GM12801 (cell line): Measurements from ENCODE around the gene ARHGAP4.

Experiments used
- TF ChIP-seq, protein P1 (sequence below): IDR thresholded peaks from one replicate; pipeline ENCODE4 v1.5.1; 2011; ENCODE audit warnings: control low read depth; ENCODE audit not compliant: insufficient read length; ENCODE audit errors: extremely low read depth

The ARHGAP4 gene

DNA sequence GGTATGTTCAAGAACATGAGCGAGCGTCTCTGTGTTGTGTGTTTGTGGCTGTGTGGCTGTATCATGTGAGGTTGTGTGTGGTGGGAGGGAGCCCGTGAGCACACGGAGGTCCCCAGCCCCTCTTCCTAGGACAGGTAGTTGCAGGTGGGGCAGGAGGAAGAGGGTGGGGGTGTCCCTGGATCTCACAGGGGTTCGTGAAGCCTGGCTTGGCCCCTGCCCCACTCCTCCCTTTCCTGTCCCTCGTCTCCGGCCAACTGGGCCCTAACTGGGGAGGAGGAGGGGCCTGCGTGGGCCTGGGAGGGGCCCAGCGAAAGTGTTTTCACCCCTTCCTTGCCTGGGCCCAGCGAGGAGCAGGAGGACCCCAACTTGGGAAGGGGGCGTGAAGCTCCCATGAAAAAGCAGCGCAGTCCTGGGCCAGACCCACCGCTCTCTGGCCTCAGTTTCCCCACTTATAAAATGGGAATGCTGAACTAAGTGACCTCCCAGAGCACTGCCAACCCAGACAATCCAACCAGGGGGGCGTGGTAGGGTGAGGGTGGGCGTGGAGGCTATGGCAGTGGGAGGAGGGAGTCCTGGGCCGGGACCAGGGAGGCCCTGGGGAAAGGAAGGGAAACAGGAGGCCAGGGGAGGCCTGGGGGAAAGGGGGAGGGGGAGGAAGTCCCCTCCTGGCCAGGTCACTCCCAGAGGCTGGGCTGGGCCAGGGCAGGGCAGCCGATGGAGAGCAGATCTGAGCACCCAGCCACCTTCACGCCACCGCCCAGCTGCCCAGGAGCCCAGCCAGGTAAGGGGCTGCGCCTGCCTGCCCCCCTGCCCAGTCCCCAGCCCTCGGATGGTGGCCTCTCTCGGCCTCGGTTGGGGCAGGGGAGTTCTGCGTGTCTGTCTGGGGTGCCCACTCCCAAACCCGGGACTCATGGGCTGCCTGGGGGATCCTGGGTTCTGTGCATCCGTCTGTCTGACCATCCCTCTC lies 21.8 kb downstream of the ARHGAP4 start, which contains the start of gene AVPR2:
Gene AVPR2 (plus strand): TSS at position 683 of the 967 bp plus-strand sequence. CDS start 473 bp downstream, outside the sequence.
- TF ChIP-seq, protein P1, sequence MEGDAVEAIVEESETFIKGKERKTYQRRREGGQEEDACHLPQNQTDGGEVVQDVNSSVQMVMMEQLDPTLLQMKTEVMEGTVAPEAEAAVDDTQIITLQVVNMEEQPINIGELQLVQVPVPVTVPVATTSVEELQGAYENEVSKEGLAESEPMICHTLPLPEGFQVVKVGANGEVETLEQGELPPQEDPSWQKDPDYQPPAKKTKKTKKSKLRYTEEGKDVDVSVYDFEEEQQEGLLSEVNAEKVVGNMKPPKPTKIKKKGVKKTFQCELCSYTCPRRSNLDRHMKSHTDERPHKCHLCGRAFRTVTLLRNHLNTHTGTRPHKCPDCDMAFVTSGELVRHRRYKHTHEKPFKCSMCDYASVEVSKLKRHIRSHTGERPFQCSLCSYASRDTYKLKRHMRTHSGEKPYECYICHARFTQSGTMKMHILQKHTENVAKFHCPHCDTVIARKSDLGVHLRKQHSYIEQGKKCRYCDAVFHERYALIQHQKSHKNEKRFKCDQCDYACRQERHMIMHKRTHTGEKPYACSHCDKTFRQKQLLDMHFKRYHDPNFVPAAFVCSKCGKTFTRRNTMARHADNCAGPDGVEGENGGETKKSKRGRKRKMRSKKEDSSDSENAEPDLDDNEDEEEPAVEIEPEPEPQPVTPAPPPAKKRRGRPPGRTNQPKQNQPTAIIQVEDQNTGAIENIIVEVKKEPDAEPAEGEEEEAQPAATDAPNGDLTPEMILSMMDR: no peak

DNA sequence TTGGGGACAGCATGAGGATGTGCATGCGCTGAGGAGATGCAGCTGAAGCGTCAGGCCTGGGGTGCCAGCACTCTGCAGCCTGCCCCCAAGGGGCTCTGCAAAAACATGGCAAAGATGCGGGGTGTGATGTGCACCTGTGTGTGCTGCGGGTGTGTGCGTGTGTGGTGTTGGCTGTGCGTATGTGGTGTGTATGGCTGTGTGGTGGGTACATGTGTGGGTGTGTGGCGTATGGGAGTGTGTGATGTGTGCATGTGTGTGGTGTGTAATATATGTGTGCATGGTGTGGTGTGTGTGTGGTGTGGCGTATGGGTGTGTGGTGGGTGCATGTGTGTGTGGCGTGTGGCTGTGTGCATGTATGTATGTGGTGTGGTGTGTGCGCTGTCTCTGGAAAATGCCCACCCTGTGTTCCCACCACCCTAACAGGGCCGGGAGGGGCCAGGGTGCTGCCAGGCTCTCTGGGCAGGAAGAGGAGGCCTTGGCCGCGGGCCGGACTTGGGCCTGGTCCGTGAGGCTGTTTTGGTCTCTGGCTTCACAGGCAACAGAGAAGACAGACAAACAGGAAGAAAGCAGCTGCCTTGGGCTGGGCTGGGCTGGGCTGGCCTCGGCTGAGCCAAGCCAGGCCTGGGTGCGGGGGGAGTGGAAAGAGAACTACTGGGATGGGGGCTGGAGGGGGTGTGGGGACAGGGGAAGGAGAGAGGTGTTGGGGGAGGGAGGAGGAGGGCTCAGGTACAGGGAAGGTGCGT lies 22.7 kb downstream of the ARHGAP4 start:
- TF ChIP-seq, protein P1: no peak

DNA sequence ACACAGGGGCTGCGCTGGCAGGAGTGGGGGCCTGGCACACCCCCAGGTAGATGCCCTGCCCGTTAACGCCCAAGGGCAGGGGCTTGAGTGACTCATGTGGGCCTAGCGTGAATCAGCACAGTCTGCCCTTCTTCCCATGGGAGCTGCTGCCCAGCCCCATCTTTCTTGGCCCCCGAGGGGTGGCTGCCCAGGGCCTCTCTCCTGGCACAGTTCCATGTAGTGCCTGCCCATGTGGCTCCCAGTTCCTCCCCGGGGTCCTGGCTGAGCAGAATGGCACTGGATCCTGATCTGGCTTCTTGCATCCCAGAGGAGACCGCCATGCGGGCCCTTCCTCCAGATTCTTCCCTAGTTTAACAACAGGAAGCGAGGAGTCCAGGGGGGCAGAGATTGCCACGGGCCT lies 23.7 kb downstream of the ARHGAP4 start:
- TF ChIP-seq, protein P1: no peak

DNA sequence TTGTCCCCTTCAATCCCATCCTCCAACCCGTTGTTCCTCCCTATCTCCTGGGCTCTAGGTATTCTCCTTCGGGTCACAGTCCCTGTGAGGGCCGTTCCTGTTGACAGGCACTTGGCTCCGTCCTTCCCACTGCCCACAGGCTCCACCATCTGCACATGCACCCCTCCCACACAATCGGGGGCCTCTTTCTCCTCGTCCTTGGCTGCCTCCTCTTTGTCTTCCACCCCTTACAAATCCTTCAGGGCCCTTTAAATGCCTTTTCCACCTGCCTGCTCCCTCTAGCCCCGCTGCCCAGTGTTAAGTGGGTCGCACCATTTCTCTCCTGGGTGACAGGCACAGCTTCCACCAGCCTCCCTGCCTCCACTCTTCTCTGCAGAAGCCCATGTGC lies 24.3 kb downstream of the ARHGAP4 start:
- TF ChIP-seq, protein P1: no peak

DNA sequence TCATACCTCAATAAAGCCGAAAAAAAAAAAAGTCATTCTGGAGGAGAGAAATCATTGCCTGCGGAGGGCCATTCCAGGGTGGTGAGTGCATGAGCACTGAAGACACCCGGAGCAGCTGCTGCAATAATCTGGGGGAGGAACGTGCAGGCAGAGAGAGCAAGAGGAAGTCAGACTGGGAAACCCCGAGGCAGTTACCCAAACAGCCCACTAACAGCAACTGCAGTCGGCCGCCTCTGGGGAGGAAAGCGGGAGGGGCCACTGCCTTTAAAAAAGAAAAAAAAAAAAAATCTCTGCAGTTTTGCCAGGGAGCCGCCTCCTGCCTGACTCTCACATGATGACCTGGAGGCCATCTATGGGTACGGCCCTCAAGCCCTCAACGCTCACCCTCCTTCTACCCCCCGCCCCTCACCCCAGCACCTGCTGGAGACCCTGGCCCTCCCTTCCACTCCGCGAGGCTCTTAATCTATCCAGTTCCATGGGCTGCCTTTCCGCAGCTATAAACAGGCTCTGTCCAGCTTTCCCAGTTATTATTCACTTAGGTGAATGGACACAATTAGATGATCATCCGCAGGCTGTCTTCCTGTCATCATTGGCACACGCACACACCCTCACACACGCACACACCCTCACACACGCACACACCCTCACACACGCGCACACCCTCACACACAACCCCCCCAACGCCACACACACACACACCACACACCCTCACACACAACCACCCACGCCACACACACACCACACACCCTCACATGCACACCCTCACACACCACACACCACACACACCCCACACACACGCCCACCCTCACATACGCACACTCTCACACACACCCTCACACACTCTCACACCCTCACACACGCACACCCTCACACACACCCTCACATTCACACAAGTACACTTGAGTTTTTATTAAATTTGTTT lies 25.0 kb downstream of the ARHGAP4 start:
- TF ChIP-seq, protein P1: no peak

DNA sequence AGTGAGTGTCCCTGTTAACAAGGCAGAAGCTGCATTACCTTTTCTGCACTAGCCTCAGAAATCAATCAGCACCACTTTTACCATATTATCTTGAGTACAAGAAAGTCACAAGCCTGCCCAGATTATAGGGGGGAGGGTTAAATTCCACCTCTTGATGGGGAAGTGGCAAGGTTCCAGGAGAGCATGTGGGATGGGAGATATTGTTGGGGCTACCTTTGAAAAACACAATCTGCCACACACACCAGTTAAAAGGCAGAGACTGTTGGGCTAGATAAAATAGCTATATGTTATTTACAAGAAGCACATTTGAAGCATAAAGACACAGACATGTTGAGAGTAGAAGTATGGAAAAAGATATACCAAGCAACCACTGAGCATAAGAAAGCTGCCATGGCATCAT lies 28.2 kb downstream of the ARHGAP4 start:
- TF ChIP-seq, protein P1: no peak
